Muscle layer of duodenum (tissue), 2 donors: ENCODE results near the gene CDK5RAP2.
"Not testable (repeated sequence)": the region's sequence is repeated elsewhere in the genome, so short reads cannot be mapped to it uniquely, and the experiment has no call there.

Source experiments
- H3K27ac ChIP-seq: one replicate; pipeline ENCODE4 v1.7.0; 2013; ENCODE audit warnings: mild to moderate bottlenecking, low read length
- H3K27me3 ChIP-seq: one replicate; pipeline ENCODE4 v1.7.0; 2013; ENCODE audit warnings: low read depth, mild to moderate bottlenecking, control low read depth, low read length
- H3K36me3 ChIP-seq, 2 donors: one replicate each; pipeline ENCODE4 v1.7.0; 2013; ENCODE audit warnings: low read length in 2 of 2, control low read depth in 1 of 2, mild to moderate bottlenecking in 1 of 2; ENCODE audit not compliant: insufficient read depth in 2 of 2, control insufficient read depth in 1 of 2
- H3K4me1 ChIP-seq, 2 donors: one replicate each; pipeline ENCODE4 v1.7.0; 2013; ENCODE audit warnings: low read length in 2 of 2, mild to moderate bottlenecking in 2 of 2, control low read depth in 1 of 2, moderate library complexity in 1 of 2; ENCODE audit not compliant: insufficient read depth in 2 of 2, control insufficient read depth in 1 of 2
- H3K4me3 ChIP-seq, 2 donors: one replicate each; pipeline ENCODE4 v1.7.0; 2013; ENCODE audit warnings: low read length in 2 of 2, low read depth in 1 of 2, mild to moderate bottlenecking in 1 of 2
- H3K9me3 ChIP-seq, 2 donors: one replicate each; pipeline ENCODE4 v1.7.0; 2013; ENCODE audit warnings: low read length in 2 of 2, control low read depth in 1 of 2, mild to moderate bottlenecking in 1 of 2; ENCODE audit not compliant: control insufficient read depth in 1 of 2
- donor health status: healthy.

The CDK5RAP2 gene

GRCh38 chr9:120507936-120508510 lies 71.9 kb downstream of the CDK5RAP2 start:
- no peak overlapping the region for H3K4me3 ChIP-seq
- no peaks in the 10 kb centered on the region for H3K9me3 ChIP-seq
- no peak overlapping the region for H3K27ac ChIP-seq
- H3K36me3 ChIP-seq, result peaks cover 19 to 52% of the 10 kb centered on the region in 2 donors
- no peaks in the 10 kb centered on the region for H3K4me1 ChIP-seq
- H3K27me3 ChIP-seq, result no peaks in the 10 kb centered on the region

GRCh38 chr9:120505186-120505585 lies 74.8 kb downstream of the CDK5RAP2 start:
- Histone ChIP-seq H3K27ac (no peak overlapping the region), H3K4me3 (no peak overlapping the region), H3K36me3 (peaks cover 11 to 46% of the 10 kb centered on the region in 2 donors), H3K9me3 (no peaks in the 10 kb centered on the region), H3K27me3 (no peaks in the 10 kb centered on the region), H3K4me1 (no peaks in the 10 kb centered on the region)

- no peaks in the 10 kb centered on the region for H3K27me3 ChIP-seq
- H3K4me3 ChIP-seq, result no peak overlapping the region
- no peaks in the 10 kb centered on the region for H3K9me3 ChIP-seq
- H3K27ac ChIP-seq, result no peak overlapping the region
- H3K4me1 ChIP-seq, result no peaks in the 10 kb centered on the region
- H3K36me3 ChIP-seq, result peaks cover 11 to 26% of the 10 kb centered on the region in 2 donors
Observed at GRCh38 chr9:120500733-120501132, 79.2 kb downstream of the CDK5RAP2 start.

GRCh38 chr9:120497865-120498264 lies 82.1 kb downstream of the CDK5RAP2 start:
- H3K4me1 ChIP-seq, H3K9me3 ChIP-seq, H3K27ac ChIP-seq, H3K4me3 ChIP-seq, H3K27me3 ChIP-seq: not testable (repeated sequence)
- peaks cover 6 to 25% of the 10 kb centered on the region in 2 donors for H3K36me3 ChIP-seq

- H3K4me1 ChIP-seq, H3K4me3 ChIP-seq, H3K27me3 ChIP-seq, H3K27ac ChIP-seq, H3K9me3 ChIP-seq: not testable (repeated sequence)
- peaks cover 0 to 14% of the 10 kb centered on the region in 2 donors for H3K36me3 ChIP-seq
Observed at GRCh38 chr9:120496438-120496837, 83.5 kb downstream of the CDK5RAP2 start.

GRCh38 chr9:120490888-120491595 lies 88.9 kb downstream of the CDK5RAP2 start:
- H3K4me3 ChIP-seq, result no peak overlapping the region
- H3K36me3 ChIP-seq, result peaks cover 18 to 26% of the 10 kb centered on the region in 2 donors
- no peak overlapping the region for H3K27ac ChIP-seq
- no peaks in the 10 kb centered on the region for H3K27me3 ChIP-seq
- H3K9me3 ChIP-seq, result no peaks in the 10 kb centered on the region
- peaks cover 0 to 1% of the 10 kb centered on the region in 2 donors for H3K4me1 ChIP-seq

GRCh38 chr9:120486835-120487234 lies 93.1 kb downstream of the CDK5RAP2 start:
- no peak overlapping the region for H3K4me3 ChIP-seq
- peaks cover 0 to 15% of the 10 kb centered on the region in 2 donors for H3K4me1 ChIP-seq
- H3K9me3 ChIP-seq, result no peaks in the 10 kb centered on the region
- no peak overlapping the region for H3K27ac ChIP-seq
- H3K36me3 ChIP-seq, result peaks cover 18 to 32% of the 10 kb centered on the region in 2 donors
- no peaks in the 10 kb centered on the region for H3K27me3 ChIP-seq

- H3K4me3 ChIP-seq, result no peak overlapping the region
- peaks cover 18 to 32% of the 10 kb centered on the region in 2 donors for H3K36me3 ChIP-seq
- no peak overlapping the region for H3K27ac ChIP-seq
- no peaks in the 10 kb centered on the region for H3K9me3 ChIP-seq
- peaks cover 0 to 17% of the 10 kb centered on the region in 2 donors for H3K4me1 ChIP-seq
- no peaks in the 10 kb centered on the region for H3K27me3 ChIP-seq
Observed at GRCh38 chr9:120486347-120486746, 93.6 kb downstream of the CDK5RAP2 start.

GRCh38 chr9:120485788-120486187 lies 94.2 kb downstream of the CDK5RAP2 start:
- H3K9me3 ChIP-seq, result no peaks in the 10 kb centered on the region
- peaks cover 16 to 32% of the 10 kb centered on the region in 2 donors for H3K36me3 ChIP-seq
- no peak overlapping the region for H3K4me3 ChIP-seq
- H3K27me3 ChIP-seq, result no peaks in the 10 kb centered on the region
- H3K27ac ChIP-seq, result no peak overlapping the region
- H3K4me1 ChIP-seq, result peaks cover 0 to 22% of the 10 kb centered on the region in 2 donors

GRCh38 chr9:120484162-120484561 lies 95.8 kb downstream of the CDK5RAP2 start:
- no peak overlapping the region for H3K27ac ChIP-seq
- no peaks in the 10 kb centered on the region for H3K27me3 ChIP-seq
- no peak overlapping the region for H3K4me3 ChIP-seq
- H3K36me3 ChIP-seq, result peaks cover 6 to 26% of the 10 kb centered on the region in 2 donors
- no peaks in the 10 kb centered on the region for H3K9me3 ChIP-seq
- peaks cover 0 to 24% of the 10 kb centered on the region in 2 donors for H3K4me1 ChIP-seq

GRCh38 chr9:120482424-120483186 lies 97.4 kb downstream of the CDK5RAP2 start:
- peaks cover 0 to 17% of the 10 kb centered on the region in 2 donors for H3K36me3 ChIP-seq
- no peaks in the 10 kb centered on the region for H3K9me3 ChIP-seq
- H3K27me3 ChIP-seq, result no peaks in the 10 kb centered on the region
- H3K27ac ChIP-seq, result no peak overlapping the region
- H3K4me3 ChIP-seq, result no peak overlapping the region
- H3K4me1 ChIP-seq, result peaks cover 0 to 26% of the 10 kb centered on the region in 2 donors
